ENCODE measurements around the gene OBSCN. TPM values are rescaled to one million over a fixed set of nuclear protein-coding genes. Genes with fewer than 3 reads are reported as not detected.

The OBSCN gene
- total RNA-seq, 2 donors from 2014 or later: 14.5 to 34.9 TPM

DNA sequence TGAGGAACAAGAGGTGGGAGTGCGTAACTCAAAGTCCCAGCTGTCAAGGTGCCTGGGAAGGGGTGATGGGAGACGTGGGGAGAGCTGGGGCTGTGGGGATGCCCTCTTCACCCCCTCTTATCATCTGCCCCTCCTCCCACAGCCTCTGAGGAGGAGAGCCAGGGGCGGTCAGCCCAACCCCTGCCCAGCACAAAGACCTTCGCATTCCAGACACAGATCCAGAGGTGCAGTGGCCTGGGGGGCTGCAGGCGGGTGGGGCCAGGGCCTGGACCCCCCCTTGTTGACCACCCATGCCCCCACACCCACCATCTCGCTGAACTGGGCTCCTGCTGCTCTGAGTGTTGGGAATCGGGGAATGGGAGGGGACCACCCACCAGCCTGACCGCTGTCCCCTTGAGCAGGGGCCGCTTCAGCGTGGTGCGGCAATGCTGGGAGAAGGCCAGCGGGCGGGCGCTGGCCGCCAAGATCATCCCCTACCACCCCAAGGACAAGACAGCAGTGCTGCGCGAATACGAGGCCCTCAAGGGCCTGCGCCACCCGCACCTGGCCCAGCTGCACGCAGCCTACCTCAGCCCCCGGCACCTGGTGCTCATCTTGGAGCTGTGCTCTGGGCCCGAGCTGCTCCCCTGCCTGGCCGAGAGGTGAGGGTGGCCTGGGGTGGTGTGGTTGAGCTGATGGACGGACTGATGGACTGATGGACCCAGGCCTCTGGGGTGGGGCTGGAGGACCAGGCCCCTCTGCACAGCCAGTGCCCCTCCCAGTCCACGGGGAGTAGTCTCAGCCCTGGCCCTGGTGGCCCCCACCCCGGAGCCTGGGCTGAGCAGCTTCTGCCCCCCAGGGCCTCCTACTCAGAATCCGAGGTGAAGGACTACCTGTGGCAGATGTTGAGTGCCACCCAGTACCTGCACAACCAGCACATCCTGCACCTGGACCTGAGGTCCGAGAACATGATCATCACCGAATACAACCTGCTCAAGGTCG is 169.1 kb downstream of the OBSCN start:
- Histone ChIP-seq H3K9me3 (no peaks in the 10 kb centered on the region), H3K27ac (no peak overlapping the region), H3K36me3 (replicated peaks in 1 of 2; ENCODE audit: insufficient read depth in 1 of 2, low read depth in 2 of 2) (no peaks in the 10 kb centered on the region), H3K4me1 (peaks cover 17% of the 10 kb centered on the region), H3K27me3 (no peaks in the 10 kb centered on the region), H3K4me3 (no peak overlapping the region)
- WGBS, 2 donors: 87 to 92% methylated on average over 11 to 30 of the region's 31 CpGs
- DNase-seq (peak in 1 of 4 donors; percentile 10), ATAC-seq (no peak)
- no peak for TF ChIP-seq POLR2A (IDR thresholded peaks at IDR 0.05)
- TF ChIP-seq, protein P1, sequence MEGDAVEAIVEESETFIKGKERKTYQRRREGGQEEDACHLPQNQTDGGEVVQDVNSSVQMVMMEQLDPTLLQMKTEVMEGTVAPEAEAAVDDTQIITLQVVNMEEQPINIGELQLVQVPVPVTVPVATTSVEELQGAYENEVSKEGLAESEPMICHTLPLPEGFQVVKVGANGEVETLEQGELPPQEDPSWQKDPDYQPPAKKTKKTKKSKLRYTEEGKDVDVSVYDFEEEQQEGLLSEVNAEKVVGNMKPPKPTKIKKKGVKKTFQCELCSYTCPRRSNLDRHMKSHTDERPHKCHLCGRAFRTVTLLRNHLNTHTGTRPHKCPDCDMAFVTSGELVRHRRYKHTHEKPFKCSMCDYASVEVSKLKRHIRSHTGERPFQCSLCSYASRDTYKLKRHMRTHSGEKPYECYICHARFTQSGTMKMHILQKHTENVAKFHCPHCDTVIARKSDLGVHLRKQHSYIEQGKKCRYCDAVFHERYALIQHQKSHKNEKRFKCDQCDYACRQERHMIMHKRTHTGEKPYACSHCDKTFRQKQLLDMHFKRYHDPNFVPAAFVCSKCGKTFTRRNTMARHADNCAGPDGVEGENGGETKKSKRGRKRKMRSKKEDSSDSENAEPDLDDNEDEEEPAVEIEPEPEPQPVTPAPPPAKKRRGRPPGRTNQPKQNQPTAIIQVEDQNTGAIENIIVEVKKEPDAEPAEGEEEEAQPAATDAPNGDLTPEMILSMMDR (IDR thresholded peaks at IDR 0.05): no peak
- intact Hi-C loops (cut with DNase I): no loop called here

DNA sequence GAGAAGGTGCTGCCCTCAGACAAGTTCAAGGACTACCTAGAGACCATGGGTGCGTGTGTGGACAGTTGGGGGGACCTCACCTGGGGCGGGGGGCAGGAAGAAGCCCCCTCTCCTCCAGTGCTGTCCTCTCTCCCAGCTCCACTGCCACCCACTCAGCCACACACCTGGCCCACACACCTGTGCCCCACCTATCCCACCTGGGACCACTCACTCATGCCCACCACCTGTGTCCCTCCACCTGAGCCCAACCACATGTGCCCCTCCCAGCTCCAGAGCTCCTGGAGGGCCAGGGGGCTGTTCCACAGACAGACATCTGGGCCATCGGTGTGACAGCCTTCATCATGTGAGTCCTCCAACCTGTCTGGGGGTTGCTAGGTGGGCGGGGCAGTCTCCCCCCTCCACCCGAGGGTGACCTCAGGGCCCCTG is 169.8 kb downstream of the OBSCN start:
- no peaks in the 10 kb centered on the region for H3K9me3 ChIP-seq
- no peaks in the 10 kb centered on the region for H3K27me3 ChIP-seq
- H3K36me3 ChIP-seq (replicated peaks in 1 of 2; ENCODE audit: insufficient read depth in 1 of 2, low read depth in 2 of 2): no peaks in the 10 kb centered on the region
- intact Hi-C loops (cut with DNase I): no loop called here
- no peak for ATAC-seq
- H3K4me1 ChIP-seq: peaks cover 17% of the 10 kb centered on the region
- no peak overlapping the region for H3K4me3 ChIP-seq
- peak overlapping the region in 1 of 4 donors; percentile 41 for H3K27ac ChIP-seq
- DNase-seq: no peak
- TF ChIP-seq POLR2A (IDR thresholded peaks at IDR 0.05): no peak
- TF ChIP-seq, protein P1 (IDR thresholded peaks at IDR 0.05): no peak
- WGBS, 2 donors: 71 to 73% methylated on average over 3 to 5 of the region's 5 CpGs

DNA sequence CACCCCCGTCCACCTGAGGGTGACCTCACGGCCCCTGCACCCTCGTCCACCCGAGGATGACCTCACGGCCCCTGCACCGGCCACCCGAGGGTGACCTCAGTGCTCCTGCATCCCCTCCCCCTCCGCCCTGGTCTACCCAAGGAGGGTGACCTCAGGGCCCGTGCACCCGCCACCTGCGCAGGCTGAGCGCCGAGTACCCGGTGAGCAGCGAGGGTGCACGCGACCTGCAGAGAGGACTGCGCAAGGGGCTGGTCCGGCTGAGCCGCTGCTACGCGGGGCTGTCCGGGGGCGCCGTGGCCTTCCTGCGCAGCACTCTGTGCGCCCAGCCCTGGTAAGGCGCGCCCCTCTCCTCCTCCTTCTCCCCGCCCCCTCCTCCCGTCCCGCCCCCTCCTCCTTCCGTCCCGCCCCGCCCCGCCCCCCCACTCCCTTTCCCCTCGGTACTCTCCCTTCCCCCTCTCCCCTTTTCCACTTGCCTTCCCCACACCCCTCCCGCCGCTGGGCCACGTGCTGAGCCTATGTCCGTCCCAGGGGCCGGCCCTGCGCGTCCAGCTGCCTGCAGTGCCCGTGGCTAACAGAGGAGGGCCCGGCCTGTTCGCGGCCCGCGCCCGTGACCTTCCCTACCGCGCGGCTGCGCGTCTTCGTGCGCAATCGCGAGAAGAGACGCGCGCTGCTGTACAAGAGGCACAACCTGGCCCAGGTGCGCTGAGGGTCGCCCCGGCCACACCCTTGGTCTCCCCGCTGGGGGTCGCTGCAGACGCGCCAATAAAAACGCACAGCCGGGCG is 170.4 kb downstream of the OBSCN start:
- TF ChIP-seq, protein P1 (IDR thresholded peaks at IDR 0.05): peak; percentile 28 to 73 (median 62)
- TF ChIP-seq POLR2A (IDR thresholded peaks at IDR 0.05): peak in 2 of 3 donors; percentile 35 to 44
- peak overlapping the region; percentile 6 to 55 for H3K4me3 ChIP-seq
- H3K4me1 ChIP-seq: peaks cover 17% of the 10 kb centered on the region
- peak; percentile 77 for ATAC-seq
- H3K9me3 ChIP-seq: no peaks in the 10 kb centered on the region
- peak overlapping the region in 3 of 4 donors; percentile 31 to 47 (median 41) for H3K27ac ChIP-seq
- DNase-seq: peak; percentile 62 to 76 (median 70)
- WGBS, 2 donors: 5 to 12% methylated on average over 5 to 66 of the region's 73 CpGs
- intact Hi-C loops (cut with DNase I): no loop called here
- H3K36me3 ChIP-seq (replicated peaks in 1 of 2; ENCODE audit: insufficient read depth in 1 of 2, low read depth in 2 of 2): no peaks in the 10 kb centered on the region
- no peaks in the 10 kb centered on the region for H3K27me3 ChIP-seq

DNA sequence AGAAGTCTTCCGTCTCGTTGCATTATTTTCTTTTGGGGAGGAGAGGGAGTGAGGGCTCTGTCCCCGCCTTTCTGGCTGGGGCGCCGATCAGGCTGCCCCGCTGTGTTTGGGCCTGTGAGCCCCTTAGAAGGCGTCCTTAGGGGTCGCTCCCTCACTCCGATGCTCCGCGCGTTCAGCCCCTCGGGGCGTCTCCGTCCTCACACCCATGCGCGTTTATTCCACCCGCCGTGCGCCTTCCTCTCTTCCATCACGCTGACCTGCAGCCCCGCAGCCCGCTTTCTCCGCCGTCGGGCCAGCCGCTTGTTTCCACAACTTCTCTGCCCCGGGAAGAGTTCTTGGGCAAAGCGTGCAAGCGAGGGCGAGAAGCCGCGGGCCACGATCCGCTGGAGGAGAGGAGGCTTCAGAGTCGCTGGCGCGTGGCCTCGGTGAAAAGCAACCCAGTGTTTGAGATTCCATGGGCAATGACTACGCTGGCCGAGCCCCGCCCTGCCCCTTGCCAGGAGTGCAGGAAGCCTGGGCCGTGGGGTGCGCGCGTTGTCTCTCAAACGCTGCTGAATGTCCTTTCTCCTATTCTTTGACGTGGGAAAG is 171.1 kb downstream of the OBSCN start:
- intact Hi-C loops (cut with DNase I): no loop called here
- H3K36me3 ChIP-seq (replicated peaks in 1 of 2; ENCODE audit: insufficient read depth in 1 of 2, low read depth in 2 of 2): no peaks in the 10 kb centered on the region
- peaks cover 17% of the 10 kb centered on the region for H3K4me1 ChIP-seq
- WGBS, 2 donors: 0 to 2% methylated on average over 21 to 48 of the region's 48 CpGs
- peak overlapping the region in 3 of 4 donors; percentile 25 to 47 (median 31) for H3K27ac ChIP-seq
- TF ChIP-seq, protein P1 (IDR thresholded peaks at IDR 0.05): peak in 1 of 7 experiments; percentile 4
- TF ChIP-seq POLR2A (IDR thresholded peaks at IDR 0.05): peak in 1 of 3 donors; percentile 3
- ATAC-seq: no peak
- DNase-seq: peak in 3 of 4 donors; percentile 29 to 43 (median 38)
- peak overlapping the region; percentile 6 to 55 for H3K4me3 ChIP-seq
- no peaks in the 10 kb centered on the region for H3K27me3 ChIP-seq
- no peaks in the 10 kb centered on the region for H3K9me3 ChIP-seq
